Measurements from ENCODE around the gene FOLR3. TPM values are rescaled to one million over a fixed set of nuclear protein-coding genes. Genes with fewer than 3 reads are reported as not detected.

The FOLR3 gene
- total and polyA plus RNA-seq, 2 of the 4 experiments (the other 2 are of a cell fraction), result 0.29 to 0.36 TPM

Other genes with a start within 250 kb of the FOLR3 start
- gene XNDC1N, start 207.1 kb upstream of the FOLR3 start, total RNA-seq (2012; rRNA removed), result 7.2 and 8.8 TPM in 2 replicates
- gene XNDC1N, start 207.1 kb upstream of the FOLR3 start, polyA plus RNA-seq (2012; rRNA removed), result 2.0 and 2.5 TPM in 2 replicates
- gene RNF121, start 206.7 kb upstream of the FOLR3 start, total RNA-seq (2012; rRNA removed), result 65.8 and 88.7 TPM in 2 replicates
- 43.0 and 43.4 TPM in 2 replicates for gene RNF121, start 206.7 kb upstream of the FOLR3 start, polyA plus RNA-seq (2012; rRNA removed)
- 0.83 and 0.90 TPM in 2 replicates for gene IL18BP, start 136.8 kb upstream of the FOLR3 start, total RNA-seq (2012; rRNA removed)
- 3.2 and 3.7 TPM in 2 replicates for gene IL18BP, start 136.8 kb upstream of the FOLR3 start, polyA plus RNA-seq (2012; rRNA removed)
- gene NUMA1, start 55.2 kb upstream of the FOLR3 start, total RNA-seq (2012; rRNA removed), result 56.7 and 61.7 TPM in 2 replicates
- 97.0 and 107 TPM in 2 replicates for gene NUMA1, start 55.2 kb upstream of the FOLR3 start, polyA plus RNA-seq (2012; rRNA removed)
- gene LRRC51, start 54.9 kb upstream of the FOLR3 start, total RNA-seq (2012; rRNA removed), result 4.4 and 5.6 TPM in 2 replicates
- 5.3 and 6.3 TPM in 2 replicates for gene LRRC51, start 54.9 kb upstream of the FOLR3 start, polyA plus RNA-seq (2012; rRNA removed)
- 118 and 137 TPM in 2 replicates for gene LAMTOR1, start 32.4 kb upstream of the FOLR3 start, total RNA-seq (2012; rRNA removed)
- gene LAMTOR1, start 32.4 kb upstream of the FOLR3 start, polyA plus RNA-seq (2012; rRNA removed), result 126 and 131 TPM in 2 replicates
- not detected in 2 replicates for gene TOMT, start 29.8 kb upstream of the FOLR3 start, total RNA-seq (2012; rRNA removed)
- gene TOMT, start 29.8 kb upstream of the FOLR3 start, polyA plus RNA-seq (2012; rRNA removed), result not detected in 2 replicates
- 66.3 and 108 TPM in 2 replicates for gene ANAPC15, start 23.0 kb upstream of the FOLR3 start, total RNA-seq (2012; rRNA removed)
- gene ANAPC15, start 23.0 kb upstream of the FOLR3 start, polyA plus RNA-seq (2012; rRNA removed), result 78.7 and 84.2 TPM in 2 replicates
- gene FOLR1, start 56.4 kb downstream of the FOLR3 start, total RNA-seq (2012; rRNA removed), result not detected in 2 replicates
- 0.24 and 0.29 TPM in 2 replicates for gene FOLR1, start 56.4 kb downstream of the FOLR3 start, polyA plus RNA-seq (2012; rRNA removed)
- gene FOLR2, start 81.1 kb downstream of the FOLR3 start, total RNA-seq (2012; rRNA removed), result not detected in 2 replicates
- not detected in 2 replicates for gene FOLR2, start 81.1 kb downstream of the FOLR3 start, polyA plus RNA-seq (2012; rRNA removed)
- 26.9 and 27.4 TPM in 2 replicates for gene INPPL1, start 89.0 kb downstream of the FOLR3 start, total RNA-seq (2012; rRNA removed)
- gene INPPL1, start 89.0 kb downstream of the FOLR3 start, polyA plus RNA-seq (2012; rRNA removed), result 105 and 120 TPM in 2 replicates
- not detected in 2 replicates for gene PHOX2A, start 108.5 kb downstream of the FOLR3 start, total RNA-seq (2012; rRNA removed)
- not detected in 2 replicates for gene PHOX2A, start 108.5 kb downstream of the FOLR3 start, polyA plus RNA-seq (2012; rRNA removed)

Measured in IMR-90 (cell line).